T-helper 2 cell treated with Interferon-gamma antibody and Interleukin-4, amounts not matched to agents 100 ng/mL and 5 ng/mL, for 36 hours (primary cell): ENCODE data around the gene EFNA1. TPM values are rescaled to one million over a fixed set of nuclear protein-coding genes. Genes with fewer than 3 reads are reported as not detected.
"Not testable (repeated sequence)": the region's sequence is repeated elsewhere in the genome, so short reads cannot be mapped to it uniquely, and the experiment has no call there.

ENCODE experiments used
- intact Hi-C: fragments of 100-400 bp; cut with micrococcal nuclease; formaldehyde crosslinking; loops from one replicate; pipeline ENCODE4 v1.15.1; 2023
- total RNA-seq: library from RNA; stranded (reverse); gene quantifications from 2 replicates; pipeline ENCODE4 v1.2.3, GENCODE V29; 2022

EFNA1 gene
- total RNA-seq, 1 donor from 2014 or later: not detected

DNA sequence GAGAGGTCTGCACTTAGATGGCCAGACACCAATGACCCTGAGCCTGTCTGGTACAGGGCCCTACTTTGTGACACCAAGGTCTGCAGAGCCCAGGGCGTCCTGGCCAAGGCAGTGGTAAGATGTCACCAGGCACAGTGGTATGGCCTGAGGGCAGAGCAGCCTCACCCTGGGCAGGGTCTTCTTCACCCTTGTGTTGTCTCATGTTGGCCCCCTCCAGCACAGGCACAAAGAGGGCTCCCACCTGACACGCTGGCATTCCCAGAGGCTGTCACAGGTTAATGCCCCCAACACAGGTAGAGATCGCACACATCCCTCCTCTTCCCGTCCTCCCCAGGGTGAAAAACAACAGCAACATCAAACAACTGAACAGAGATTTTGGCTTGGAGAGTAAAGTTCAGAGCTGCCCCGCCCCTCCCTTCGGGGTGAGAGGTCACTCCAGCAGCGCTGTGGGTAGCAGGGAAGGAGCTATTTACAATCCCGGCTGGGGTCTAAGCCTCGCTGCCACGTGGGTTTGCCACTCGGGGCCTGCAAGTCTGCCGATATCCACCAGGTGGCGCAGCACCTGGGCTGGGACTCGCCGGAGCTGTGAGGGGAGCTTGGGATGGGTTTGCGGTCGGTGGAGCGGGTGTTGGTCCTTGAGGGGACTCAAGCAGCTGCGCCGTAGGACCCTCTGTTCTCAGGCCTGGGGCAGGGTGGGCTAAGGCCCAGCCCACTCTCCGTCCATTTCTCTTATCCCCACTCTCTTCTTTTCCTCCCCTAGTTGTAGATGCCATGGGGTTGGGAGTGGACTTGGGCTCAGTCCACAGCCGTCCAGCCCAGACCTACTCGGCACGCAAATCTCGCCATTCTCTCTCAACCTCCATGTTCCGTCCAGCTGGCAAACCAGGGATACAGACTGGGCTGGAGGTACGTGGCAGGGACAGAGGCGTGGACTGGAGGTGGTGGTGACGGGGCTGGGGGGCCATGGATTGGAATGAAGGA, 36.3 kb upstream of the EFNA1 start:
- intact Hi-C loops: loop anchor here (1.0 to 5.0 kb wide), 2 partner anchors 36 to 76 kb away; partner anchors contain the start of gene EFNA1

GRCh38 chr1:155092131-155092530, 35.5 kb upstream of the EFNA1 start:
- intact Hi-C loops: loop anchor here (5.0 kb wide), 1 partner anchor 35 kb away; the partner anchor contains the start of gene EFNA1

GRCh38 chr1:155092641-155093040, 35.0 kb upstream of the EFNA1 start:
- intact Hi-C loops: loop anchor here (5.0 kb wide), 1 partner anchor 35 kb away; the partner anchor contains the start of gene EFNA1

DNA sequence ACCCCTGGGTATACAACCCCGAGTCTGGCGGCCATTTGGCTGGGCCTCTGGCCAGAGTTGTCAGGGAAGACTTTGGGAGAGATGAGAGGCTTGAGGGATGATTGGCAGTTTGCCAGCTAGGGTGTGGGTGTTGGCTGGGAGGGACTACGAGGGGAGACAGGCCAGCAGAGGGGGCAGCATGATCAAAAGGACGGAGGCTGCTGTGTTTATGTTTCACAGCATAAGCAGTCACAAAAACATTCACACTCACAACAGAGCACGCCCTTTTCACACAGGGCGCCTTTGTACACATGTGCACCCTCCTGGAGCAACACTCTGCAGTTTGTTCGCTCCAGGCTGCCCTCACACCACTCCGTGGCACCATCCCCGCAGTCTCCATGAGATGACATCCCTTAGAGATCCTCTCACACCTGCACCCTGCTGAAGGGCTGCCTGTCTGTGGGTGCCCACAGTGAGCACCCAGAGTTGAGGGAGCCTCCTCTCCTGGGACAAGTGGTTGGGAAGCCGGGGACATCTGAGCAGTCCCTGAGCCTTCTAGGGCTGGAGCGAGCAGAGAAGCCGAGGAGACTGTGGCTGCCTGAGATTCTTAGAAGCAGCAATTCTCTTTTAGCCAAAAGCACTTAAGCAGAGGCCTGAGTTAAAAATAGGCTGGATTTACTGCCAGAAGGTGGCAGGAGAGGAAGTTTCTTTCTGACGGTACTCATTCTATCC, 33.6 kb upstream of the EFNA1 start:
- intact Hi-C loops: loop anchor here (1.0 to 5.0 kb wide), 2 partner anchors 33 to 74 kb away; partner anchors contain the start of gene EFNA1

DNA sequence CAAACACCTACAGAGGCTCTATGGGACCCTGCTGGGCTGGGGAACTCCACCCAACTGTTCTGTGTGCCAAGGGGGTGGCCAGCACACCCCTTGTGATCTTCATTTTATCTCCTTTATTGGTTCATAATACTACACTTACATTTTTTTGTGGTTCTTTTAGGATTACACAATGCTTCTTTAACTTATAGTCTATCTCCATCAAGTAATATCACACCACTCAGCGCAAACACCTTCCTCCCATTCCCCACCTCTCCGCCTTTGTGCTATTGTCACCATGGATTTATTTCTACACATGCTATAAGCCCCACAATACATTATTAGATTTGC, 33.1 kb upstream of the EFNA1 start:
- intact Hi-C loops: loop anchor here (1.0 to 5.0 kb wide), 2 partner anchors 33 to 74 kb away; partner anchors contain the start of gene EFNA1

DNA sequence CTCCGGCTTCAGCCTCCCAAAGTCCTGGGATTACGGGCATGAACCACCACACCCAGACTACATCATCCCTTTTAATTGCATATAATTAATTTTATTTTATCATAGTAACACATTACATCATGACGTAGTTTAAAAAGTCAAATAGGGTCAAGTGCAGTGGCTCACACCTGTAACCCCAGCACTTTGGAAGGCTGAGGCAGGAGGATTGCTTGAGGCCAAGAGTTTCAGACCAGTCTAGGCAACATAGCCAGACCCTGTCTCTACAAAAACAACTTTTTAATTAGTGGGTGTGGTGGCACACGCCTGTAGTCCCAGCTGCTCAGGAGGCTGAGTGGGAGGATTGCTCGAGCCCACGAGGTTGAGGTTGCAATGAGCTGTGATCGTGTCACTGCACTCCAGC, 28.3 kb upstream of the EFNA1 start:
- intact Hi-C loops: no loop called here

DNA sequence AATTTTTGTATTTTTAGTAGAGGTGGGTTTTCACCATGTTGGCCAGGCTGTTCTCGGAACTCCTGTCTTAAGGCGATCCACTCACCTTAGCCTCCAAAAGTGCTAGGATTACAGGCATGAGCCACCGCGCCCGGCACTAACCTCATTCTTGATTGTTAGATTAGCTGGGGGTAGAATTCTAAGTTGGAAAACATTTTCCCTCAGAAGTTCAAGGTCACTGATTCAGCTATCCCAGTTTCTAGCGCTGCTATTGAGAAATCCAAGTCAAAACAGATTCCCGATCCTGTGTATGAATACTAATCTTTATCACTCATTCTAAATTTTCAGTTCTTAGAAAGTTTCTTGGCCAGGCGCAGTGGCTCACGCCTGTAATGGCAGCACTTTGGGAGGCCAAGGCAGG, 24.4 kb upstream of the EFNA1 start:
- intact Hi-C loops: no loop called here

DNA sequence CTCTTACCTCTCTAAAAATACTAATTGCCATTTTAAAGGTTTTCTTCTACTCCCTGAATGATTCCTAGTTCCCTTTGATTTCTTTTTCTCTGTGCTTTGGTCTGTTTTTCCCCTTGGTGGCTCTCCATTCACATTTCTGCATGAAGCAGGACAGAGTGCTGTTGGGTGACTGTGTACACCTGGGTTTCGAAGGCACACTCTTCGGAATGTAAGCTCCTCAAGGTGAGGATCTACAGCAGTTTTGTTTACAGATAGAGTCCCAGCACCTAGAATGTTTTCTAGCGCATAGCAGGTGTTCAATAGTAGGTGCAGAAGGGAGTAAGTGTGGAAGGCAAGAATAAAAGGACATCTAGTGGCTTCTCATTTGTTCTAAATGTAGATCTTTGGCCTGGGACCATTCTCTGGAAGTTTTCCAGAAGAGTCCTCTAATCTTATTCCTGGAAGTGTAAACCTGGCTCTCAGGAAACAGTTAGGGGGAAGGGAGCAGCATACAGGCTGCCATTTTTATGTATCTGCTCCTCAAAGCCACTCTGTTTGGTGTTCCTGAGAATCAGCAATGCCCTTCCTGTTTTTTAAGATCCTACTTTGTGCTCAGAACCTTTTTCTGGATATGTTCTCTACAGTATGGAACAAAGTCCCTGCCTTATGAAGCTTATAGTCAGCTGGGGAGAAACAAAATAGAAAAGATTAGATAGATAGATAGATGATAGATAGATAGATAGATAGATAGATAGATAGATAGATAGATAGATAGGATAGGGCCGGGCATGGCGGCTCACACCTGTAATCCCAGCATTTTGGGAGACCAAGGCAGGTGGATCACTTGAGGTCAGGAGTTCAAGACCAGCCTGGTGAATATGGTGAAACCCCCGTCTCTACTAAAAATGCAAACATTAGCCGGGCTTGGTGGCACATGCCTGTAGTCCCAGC, 22.8 kb upstream of the EFNA1 start:
- intact Hi-C loops: no loop called here

DNA sequence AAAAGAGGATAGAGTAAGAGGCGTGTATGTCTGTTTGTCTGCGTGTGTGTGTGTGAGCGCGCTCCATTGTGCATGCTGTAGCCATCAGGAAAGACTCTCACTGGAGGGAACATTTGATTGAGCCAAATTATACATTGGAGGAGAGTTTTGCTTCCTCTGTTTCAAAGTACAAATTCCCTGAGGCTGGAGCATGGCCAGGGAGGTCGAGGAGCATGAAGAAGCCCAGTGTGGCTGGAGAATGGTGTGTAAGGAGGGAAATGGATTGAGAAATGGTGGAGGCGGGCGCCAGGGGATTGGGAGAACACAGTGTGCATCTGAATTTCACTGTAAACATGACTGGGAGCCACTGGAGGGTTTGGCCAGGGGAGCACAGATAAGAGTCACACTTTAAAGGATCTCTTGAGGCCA, 22.1 kb upstream of the EFNA1 start:
- intact Hi-C loops: no loop called here

DNA sequence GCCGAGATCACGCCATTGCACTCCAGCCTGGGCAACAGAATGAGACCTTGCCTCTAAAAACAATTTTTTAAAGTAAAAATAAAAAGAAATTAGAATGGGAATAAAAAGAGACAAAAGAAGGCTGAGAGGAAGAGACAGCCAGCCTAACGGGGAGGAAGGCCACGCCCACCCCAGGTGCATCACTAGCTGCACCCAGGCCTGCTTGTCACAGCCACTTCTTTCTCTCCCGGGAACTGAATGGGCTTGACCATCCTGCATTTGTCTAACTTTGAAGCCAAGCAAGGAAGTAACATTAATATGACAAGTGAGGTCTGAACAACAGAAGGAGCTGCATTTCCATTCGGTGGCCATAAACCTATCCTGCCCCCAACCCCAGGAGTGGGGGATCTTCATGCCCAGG, 20.8 kb upstream of the EFNA1 start:
- intact Hi-C loops: no loop called here

- intact Hi-C loops: no loop called here
These were observed 20.1 kb upstream of the EFNA1 start for GRCh38 chr1:155107309-155108264.

- intact Hi-C loops: no loop called here
These were observed 19.4 kb upstream of the EFNA1 start for GRCh38 chr1:155108296-155108695.

- intact Hi-C loops: no loop called here
These were observed 17.3 kb upstream of the EFNA1 start for GRCh38 chr1:155110381-155110780.

GRCh38 chr1:155110826-155111225, 16.9 kb upstream of the EFNA1 start:
- intact Hi-C loops: no loop called here

GRCh38 chr1:155113450-155113980, 14.2 kb upstream of the EFNA1 start:
- intact Hi-C loops: no loop called here

- intact Hi-C loops: no loop called here
These were observed 11.4 kb upstream of the EFNA1 start for GRCh38 chr1:155116113-155116764.

DNA sequence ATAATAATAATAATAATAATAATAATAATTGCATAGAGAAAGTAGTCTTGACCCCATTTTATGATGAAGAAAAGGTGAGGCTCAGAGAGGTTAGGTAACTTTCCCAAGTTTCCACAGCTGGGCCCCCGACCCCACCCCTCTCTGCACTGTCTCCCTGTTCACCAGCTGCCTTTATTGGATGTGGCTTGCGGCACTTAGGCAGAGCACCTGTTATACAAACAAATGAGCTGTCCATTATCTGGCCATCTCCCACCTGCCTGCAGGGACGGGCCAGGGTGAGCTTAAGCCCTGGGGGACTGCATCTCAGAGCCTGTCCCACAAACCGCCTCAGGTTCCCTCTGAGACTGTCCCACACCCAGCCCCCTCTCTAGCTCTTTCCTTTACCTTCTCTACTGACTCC, 10.1 kb upstream of the EFNA1 start:
- intact Hi-C loops: no loop called here

DNA sequence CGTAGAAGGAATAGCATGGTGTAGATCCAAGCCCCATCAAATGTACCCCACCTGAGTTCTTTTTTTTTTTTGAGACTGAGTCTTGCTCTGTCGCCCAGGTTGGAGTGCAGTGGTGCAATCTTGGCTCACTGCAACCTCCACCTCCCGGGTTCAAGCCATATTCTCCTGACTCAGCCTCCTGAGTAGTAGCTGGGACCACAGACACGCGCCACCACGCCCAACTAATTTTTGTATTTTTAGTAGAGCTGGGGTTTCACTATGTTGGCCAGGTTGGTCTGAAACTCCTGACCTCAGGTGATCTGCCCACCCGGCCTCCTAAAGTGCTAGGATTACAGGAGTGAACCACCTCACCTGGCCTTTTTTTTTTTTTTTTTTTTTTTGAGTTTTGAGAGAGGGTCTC, 9.6 kb upstream of the EFNA1 start:
- intact Hi-C loops: not testable (repeated sequence)

- intact Hi-C loops: no loop called here
These were observed 7.4 kb upstream of the EFNA1 start for GRCh38 chr1:155120253-155120652.
